Skeletal muscle tissue (tissue), 4 donors: ENCODE measurements around the gene TENM4. TPM values are rescaled to one million over a fixed set of nuclear protein-coding genes. Genes with fewer than 3 reads are reported as not detected.

Experiments
- H3K27ac ChIP-seq: one replicate; pipeline ENCODE4 v1.7.0; 2013; ENCODE audit warnings: mild to moderate bottlenecking, low read depth, low read length, inconsistent platforms
- H3K27me3 ChIP-seq, 3 donors: one replicate each; pipeline ENCODE4 v1.7.0; 2013; ENCODE audit warnings: low read length in 3 of 3; ENCODE audit not compliant: control insufficient read depth in 3 of 3, insufficient read depth in 3 of 3
- H3K36me3 ChIP-seq, 3 donors: one replicate each; pipeline ENCODE4 v1.7.0; 2013; ENCODE audit warnings: low read length in 3 of 3; ENCODE audit not compliant: control insufficient read depth in 3 of 3, insufficient read depth in 3 of 3
- H3K4me1 ChIP-seq, 3 donors: one replicate each; pipeline ENCODE4 v1.7.0; 2013; ENCODE audit warnings: low read length in 3 of 3, mild to moderate bottlenecking in 3 of 3; ENCODE audit not compliant: control insufficient read depth in 3 of 3, insufficient read depth in 3 of 3
- H3K4me3 ChIP-seq, 3 donors: one replicate each; pipeline ENCODE4 v1.7.0; 2013; ENCODE audit warnings: low read length in 3 of 3
- H3K9ac ChIP-seq, 3 donors: one replicate each; pipeline ENCODE4 v1.7.0; 2013; ENCODE audit warnings: low read length in 3 of 3, mild to moderate bottlenecking in 3 of 3, moderate library complexity in 2 of 3, low read depth in 1 of 3
- H3K9me3 ChIP-seq, 3 donors: one replicate each; pipeline ENCODE4 v1.7.0; 2013; ENCODE audit warnings: low read length in 3 of 3; ENCODE audit not compliant: control insufficient read depth in 3 of 3
- total RNA-seq: library from RNA; depleted of rRNA; stranded (reverse); fragments of >200 nt; gene quantifications from one replicate; pipeline ENCODE4 v1.2.3, GENCODE V29; 2014
- donor health status: Osteomylitis.

Gene TENM4
- total RNA-seq, 1 donor from 2014 or later = 18.3 TPM

- H3K9ac ChIP-seq = no peak overlapping the region
- no peak overlapping the region for H3K27ac ChIP-seq
- H3K9me3 ChIP-seq = no peaks in the 10 kb centered on the region
These were observed 619.2 kb downstream of the TENM4 start for GRCh38 chr11:78821371-78822306.

GRCh38 chr11:78820741-78821140, 620.1 kb downstream of the TENM4 start:
- Histone ChIP-seq H3K36me3 (no peaks in the 10 kb centered on the region), H3K27ac (no peak overlapping the region), H3K9me3 (no peaks in the 10 kb centered on the region), H3K4me1 (no peaks in the 10 kb centered on the region), H3K9ac (no peak overlapping the region), H3K4me3 (no peak overlapping the region), H3K27me3 (no peaks in the 10 kb centered on the region)

More at GRCh38 chr11:78821371-78822306, 619.2 kb downstream of the TENM4 start:
- Histone ChIP-seq H3K36me3 (no peaks in the 10 kb centered on the region), H3K4me3 (no peak overlapping the region), H3K4me1 (no peaks in the 10 kb centered on the region), H3K27me3 (no peaks in the 10 kb centered on the region)

- Histone ChIP-seq H3K27me3 (no peaks in the 10 kb centered on the region), H3K27ac (no peak overlapping the region), H3K36me3 (no peaks in the 10 kb centered on the region), H3K9me3 (no peaks in the 10 kb centered on the region), H3K9ac (no peak overlapping the region), H3K4me1 (no peaks in the 10 kb centered on the region), H3K4me3 (no peak overlapping the region)
These were observed 622.6 kb downstream of the TENM4 start for GRCh38 chr11:78818201-78818600.

GRCh38 chr11:78815831-78816230, 625.0 kb downstream of the TENM4 start:
- H3K4me1 ChIP-seq = no peaks in the 10 kb centered on the region
- no peaks in the 10 kb centered on the region for H3K36me3 ChIP-seq
- H3K27ac ChIP-seq = no peak overlapping the region
- H3K9ac ChIP-seq = no peak overlapping the region
- no peaks in the 10 kb centered on the region for H3K9me3 ChIP-seq
- no peak overlapping the region for H3K4me3 ChIP-seq
- no peaks in the 10 kb centered on the region for H3K27me3 ChIP-seq

DNA sequence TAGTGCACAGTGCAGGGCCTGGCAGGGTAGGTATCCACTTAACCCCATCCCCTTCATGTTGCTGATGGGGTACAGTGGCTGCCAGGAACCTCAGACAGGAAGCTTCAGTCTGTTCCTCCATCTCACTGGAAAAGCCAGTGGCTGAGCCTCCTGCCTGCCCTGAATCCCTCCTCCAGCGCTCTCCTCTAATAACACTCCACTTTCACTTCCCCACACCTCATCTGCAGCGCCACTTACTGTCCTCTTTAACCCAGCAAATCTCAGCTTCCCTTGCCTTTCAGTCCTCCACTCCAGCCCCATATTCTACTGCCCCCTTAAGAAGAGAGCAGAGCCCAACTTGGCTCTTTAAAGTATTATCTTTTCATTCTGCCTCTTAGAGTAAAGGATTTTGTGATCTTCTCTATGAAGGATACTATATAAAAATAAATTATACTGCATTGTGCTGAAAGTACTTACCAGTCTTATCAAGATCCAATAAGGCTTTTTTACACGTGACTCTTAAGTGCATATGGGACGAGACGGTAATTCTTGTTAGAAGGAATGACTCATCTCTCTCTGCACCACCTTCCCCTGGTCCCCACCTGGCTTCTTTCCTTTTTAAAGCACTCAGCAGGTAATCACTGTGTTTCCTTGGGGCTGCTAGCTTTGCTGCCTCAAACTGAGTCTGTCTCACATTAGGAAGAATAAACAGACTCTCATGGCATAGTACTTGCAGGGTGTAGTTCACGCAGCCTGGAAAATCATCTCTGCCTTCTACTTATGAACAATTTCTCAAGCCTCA, 628.1 kb downstream of the TENM4 start:
- H3K9ac ChIP-seq = no peak overlapping the region
- no peaks in the 10 kb centered on the region for H3K27me3 ChIP-seq
- H3K4me1 ChIP-seq = no peaks in the 10 kb centered on the region
- no peak overlapping the region for H3K4me3 ChIP-seq
- no peak overlapping the region for H3K27ac ChIP-seq
- H3K9me3 ChIP-seq = no peaks in the 10 kb centered on the region
- no peaks in the 10 kb centered on the region for H3K36me3 ChIP-seq

GRCh38 chr11:78810559-78811009, 630.2 kb downstream of the TENM4 start:
- Histone ChIP-seq H3K4me1 (no peaks in the 10 kb centered on the region), H3K4me3 (no peak overlapping the region), H3K9me3 (no peaks in the 10 kb centered on the region), H3K36me3 (no peaks in the 10 kb centered on the region), H3K9ac (no peak overlapping the region), H3K27ac (no peak overlapping the region), H3K27me3 (no peaks in the 10 kb centered on the region)

GRCh38 chr11:78809931-78810541, 630.8 kb downstream of the TENM4 start:
- Histone ChIP-seq H3K9ac (no peak overlapping the region), H3K9me3 (no peaks in the 10 kb centered on the region), H3K27me3 (no peaks in the 10 kb centered on the region), H3K4me1 (no peaks in the 10 kb centered on the region), H3K36me3 (no peaks in the 10 kb centered on the region), H3K4me3 (no peak overlapping the region), H3K27ac (no peak overlapping the region)

GRCh38 chr11:78808923-78809322, 631.9 kb downstream of the TENM4 start:
- no peak overlapping the region for H3K27ac ChIP-seq
- no peak overlapping the region for H3K4me3 ChIP-seq
- H3K9me3 ChIP-seq = no peaks in the 10 kb centered on the region
- no peaks in the 10 kb centered on the region for H3K36me3 ChIP-seq
- no peaks in the 10 kb centered on the region for H3K4me1 ChIP-seq
- H3K27me3 ChIP-seq = no peaks in the 10 kb centered on the region
- no peak overlapping the region for H3K9ac ChIP-seq

GRCh38 chr11:78807351-78807750, 633.5 kb downstream of the TENM4 start:
- H3K4me3 ChIP-seq = no peak overlapping the region
- H3K9ac ChIP-seq = no peak overlapping the region

More at GRCh38 chr11:78807351-78807750, 633.5 kb downstream of the TENM4 start:
- peaks cover 0 to 2% (median 1%) of the 10 kb centered on the region in 3 donors for H3K4me1 ChIP-seq
- H3K27me3 ChIP-seq = no peaks in the 10 kb centered on the region
- H3K36me3 ChIP-seq = no peaks in the 10 kb centered on the region
- no peaks in the 10 kb centered on the region for H3K9me3 ChIP-seq
- no peak overlapping the region for H3K27ac ChIP-seq
